ENCODE data around the gene MACROD2.

- TF ChIP-seq CTCF (optimal IDR thresholded peaks at IDR 0.05 in 1 of 3, IDR thresholded peaks at IDR 0.05 in 1 of 3, conservative IDR thresholded peaks at IDR 0.05 in 1 of 3; ENCODE audit: extremely low read depth in 1 of 3, insufficient read depth in 2 of 3, low read length in 3 of 3) (no peak), EZH2 (IDR thresholded peaks at IDR 0.05; ENCODE audit: low read length) (no peak)
Measured at GRCh38 chr20:15623215-15623614, 1627.9 kb downstream of the MACROD2 start.
